HepG2 (cell line): ENCODE results near the gene MT1A. TPM values are rescaled to one million over a fixed set of nuclear protein-coding genes. Genes with fewer than 3 reads are reported as not detected.

ENCODE experiments used
- ARID5B ChIP-seq: IDR thresholded peaks from 2 replicates; pipeline ENCODE4 v1.4.0; 2020; ENCODE audit warnings: mild to moderate bottlenecking, missing genetic modification reagents
- CREB1 ChIP-seq, 2 experiments: fragments of 450-650 bp in 1 of 2; IDR thresholded peaks; 2 replicates each; pipeline ENCODE4 v1.6.1; 2016 to 2017; ENCODE audit warnings: control low read depth in 1 of 2, mild to moderate bottlenecking in 1 of 2, missing compliant biosample characterization in 1 of 2, missing genetic modification characterization in 1 of 2
- GFI1 ChIP-seq: sonication (generic); formaldehyde crosslinking; IDR thresholded peaks from 2 replicates; pipeline ENCODE4 v1.5.0; 2020; ENCODE audit warnings: missing genetic modification reagents, mild to moderate bottlenecking, borderline replicate concordance
- HMG20A ChIP-seq: IDR thresholded peaks from 2 replicates; pipeline ENCODE4 v1.6.1; 2016; ENCODE audit warnings: borderline replicate concordance
- HOXA3 ChIP-seq: sonication (generic); formaldehyde crosslinking; IDR thresholded peaks from 2 replicates; pipeline ENCODE4 v1.5.0; 2020; ENCODE audit warnings: missing genetic modification reagents
- KDM4B ChIP-seq: sonication (generic); formaldehyde crosslinking; IDR thresholded peaks from 2 replicates; pipeline ENCODE4 v1.4.0; 2020; ENCODE audit warnings: missing genetic modification reagents
- KLF13 ChIP-seq: sonication (generic); formaldehyde crosslinking; IDR thresholded peaks from 2 replicates; pipeline ENCODE4 v1.4.0; 2020; ENCODE audit warnings: mild to moderate bottlenecking, missing genetic modification reagents
- MAFF ChIP-seq: IDR thresholded peaks from 2 replicates; pipeline ENCODE4 v1.6.1; 2011; ENCODE audit warnings: low read depth, low read length, improper control_type of control experiment
- MED1 ChIP-seq: sonication (generic); formaldehyde crosslinking; IDR thresholded peaks from 2 replicates; pipeline ENCODE4 v1.4.0; 2020; ENCODE audit warnings: missing genetic modification reagents
- RARA ChIP-seq: IDR thresholded peaks from 2 replicates; pipeline ENCODE4 v1.6.1; 2016; ENCODE audit warnings: missing genetic modification reagents, missing compliant biosample characterization
- RCOR2 ChIP-seq: IDR thresholded peaks from 2 replicates; pipeline ENCODE4 v1.6.1; 2016; ENCODE audit warnings: missing biosample characterization, missing genetic modification reagents
- RFX5 ChIP-seq: IDR thresholded peaks from 2 replicates; pipeline ENCODE4 v1.6.1; 2011; ENCODE audit warnings: low read depth, low read length, improper control_type of control experiment
- RXRB ChIP-seq: IDR thresholded peaks from 2 replicates; pipeline ENCODE4 v1.6.1; 2016; ENCODE audit warnings: borderline replicate concordance, missing genetic modification reagents, missing compliant biosample characterization
- SOX5 ChIP-seq: IDR thresholded peaks from 2 replicates; pipeline ENCODE4 v1.6.1; 2016; ENCODE audit warnings: borderline replicate concordance
- SOX6 ChIP-seq, 2 experiments: fragments of 450-650 bp in 1 of 2; sonication (generic) in 1 of 2; formaldehyde crosslinking in 1 of 2; IDR thresholded peaks; 2 replicates each; pipeline versions ENCODE4 v1.4.0 to v1.6.1; 2017 to 2020; ENCODE audit warnings: antibody characterized with exemption in 1 of 2, mild to moderate bottlenecking in 1 of 2, missing genetic modification reagents in 1 of 2
- SPEN ChIP-seq: sonication (generic); formaldehyde crosslinking; IDR thresholded peaks from 2 replicates; pipeline ENCODE4 v1.5.1; 2020; ENCODE audit warnings: low read depth, mild to moderate bottlenecking, missing genetic modification reagents
- TGIF2 ChIP-seq: IDR thresholded peaks from 2 replicates; pipeline ENCODE4 v1.6.1; 2016; ENCODE audit warnings: control low read depth, missing compliant biosample characterization
- ZMYM3 ChIP-seq: sonication (generic); formaldehyde crosslinking; IDR thresholded peaks from 2 replicates; pipeline ENCODE4 v1.5.1; 2020; ENCODE audit warnings: mild to moderate bottlenecking, missing genetic modification reagents
- ZNF326 ChIP-seq: sonication (generic); formaldehyde crosslinking; IDR thresholded peaks from 2 replicates; pipeline ENCODE4 v1.4.0; 2020; ENCODE audit warnings: missing genetic modification reagents, borderline replicate concordance
- ZSCAN25 ChIP-seq: sonication (generic); formaldehyde crosslinking; IDR thresholded peaks from 2 replicates; pipeline ENCODE4 v1.8.0; 2022; ENCODE audit warnings: mild to moderate bottlenecking, missing genetic modification reagents
- polyA plus RNA-seq, 8 experiments: library from polyadenylated mRNA; depleted of rRNA in 3 of 8; stranded (reverse) in 7 of 8; unstranded in 1 of 8; fragments of >200 nt; fragmentation: Illumina TruSeq in 4 of 8; extraction: Trizol in 4 of 8; gene quantifications; 2 replicates each; pipeline versions ENCODE4 v1.2.1 to v1.2.3, GENCODE V29; 2011 to 2016; ENCODE audit warnings: low read depth in 4 of 8, missing spikeins in 1 of 8, mixed read lengths in 1 of 8; ENCODE audit not compliant: insufficient read depth in 1 of 8
- total RNA-seq, 5 experiments: library from RNA; depleted of rRNA; stranded (reverse); fragments of >200 nt; fragmentation: Illumina TruSeq; extraction: Trizol; gene quantifications; 2 replicates each; pipeline ENCODE4 v1.2.3, GENCODE V29; 2016; ENCODE audit warnings: low read depth in 1 of 5
- TF ChIP-seq, protein P1 (sequence below): sonication (generic); formaldehyde crosslinking; IDR thresholded peaks from 2 replicates; pipeline ENCODE4 v1.5.1; 2020; ENCODE audit warnings: mild to moderate bottlenecking, moderate library complexity, missing genetic modification reagents
- TF ChIP-seq, protein P2 (sequence below): sonication (generic); formaldehyde crosslinking; IDR thresholded peaks from 2 replicates; pipeline ENCODE4 v1.9.0; 2022; ENCODE audit warnings: low read depth, missing genetic modification reagents
- TF ChIP-seq, protein P3 (sequence below): sonication (generic); formaldehyde crosslinking; IDR thresholded peaks from 2 replicates; pipeline ENCODE4 v1.5.0; 2020; ENCODE audit warnings: missing genetic modification reagents

Gene MT1A
- total and polyA plus RNA-seq, 2 of the 13 experiments (the other 11 are each of a cell fraction or from before 2014, with no cell fraction given), result 8.3 to 10.4 TPM

- TF ChIP-seq TGIF2 (CRISPR knock-in tag) (0 out of 2 replicates have a peak, but pooled peaks have one; percentile 17), RXRB (peak; percentile 77; the same call in 1 of the 2 replicates), KLF13 (CRISPR knock-in tag) (no peak), MED1 (CRISPR knock-in tag) (peak; percentile 70), CREB1 (IDR thresholded peaks at IDR 0.05) (peak; percentile 50), CREB1 (CRISPR knock-in tag; IDR thresholded peaks at IDR 0.05) (no peak), HMG20A (CRISPR knock-in tag) (peak; percentile 60; the same call in 1 of the 2 replicates), RARA (CRISPR knock-in tag) (peak; percentile 98), SOX5 (peak; percentile 35; the same call in 1 of the 2 replicates), ZSCAN25 (CRISPR knock-in tag) (no peak), SOX6 (IDR thresholded peaks at IDR 0.05) (no peak), SOX6 (CRISPR knock-in tag; IDR thresholded peaks at IDR 0.05) (peak; percentile 28; the same call in 1 of the 2 replicates), HOXA3 (peak; percentile 25; the same call in 1 of the 2 replicates), MAFF (no peak), RFX5 (peak; percentile 47; the same call in 1 of the 2 replicates), KDM4B (CRISPR knock-in tag) (0 out of 2 replicates have a peak, but pooled peaks have one; percentile 37), ZNF326 (CRISPR knock-in tag) (no peak), SPEN (CRISPR knock-in tag) (peak; percentile 29; the same call in 1 of the 2 replicates), GFI1 (no peak), ZMYM3 (peak; percentile 91), ARID5B (peak; percentile 48), RCOR2 (CRISPR knock-in tag) (peak; percentile 54; the same call in 1 of the 2 replicates)
- TF ChIP-seq, protein P1, sequence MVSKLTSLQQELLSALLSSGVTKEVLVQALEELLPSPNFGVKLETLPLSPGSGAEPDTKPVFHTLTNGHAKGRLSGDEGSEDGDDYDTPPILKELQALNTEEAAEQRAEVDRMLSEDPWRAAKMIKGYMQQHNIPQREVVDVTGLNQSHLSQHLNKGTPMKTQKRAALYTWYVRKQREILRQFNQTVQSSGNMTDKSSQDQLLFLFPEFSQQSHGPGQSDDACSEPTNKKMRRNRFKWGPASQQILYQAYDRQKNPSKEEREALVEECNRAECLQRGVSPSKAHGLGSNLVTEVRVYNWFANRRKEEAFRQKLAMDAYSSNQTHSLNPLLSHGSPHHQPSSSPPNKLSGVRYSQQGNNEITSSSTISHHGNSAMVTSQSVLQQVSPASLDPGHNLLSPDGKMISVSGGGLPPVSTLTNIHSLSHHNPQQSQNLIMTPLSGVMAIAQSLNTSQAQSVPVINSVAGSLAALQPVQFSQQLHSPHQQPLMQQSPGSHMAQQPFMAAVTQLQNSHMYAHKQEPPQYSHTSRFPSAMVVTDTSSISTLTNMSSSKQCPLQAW (CRISPR knock-in tag), result peak; percentile 71; the same call in 1 of the 2 replicates
- TF ChIP-seq, protein P2, sequence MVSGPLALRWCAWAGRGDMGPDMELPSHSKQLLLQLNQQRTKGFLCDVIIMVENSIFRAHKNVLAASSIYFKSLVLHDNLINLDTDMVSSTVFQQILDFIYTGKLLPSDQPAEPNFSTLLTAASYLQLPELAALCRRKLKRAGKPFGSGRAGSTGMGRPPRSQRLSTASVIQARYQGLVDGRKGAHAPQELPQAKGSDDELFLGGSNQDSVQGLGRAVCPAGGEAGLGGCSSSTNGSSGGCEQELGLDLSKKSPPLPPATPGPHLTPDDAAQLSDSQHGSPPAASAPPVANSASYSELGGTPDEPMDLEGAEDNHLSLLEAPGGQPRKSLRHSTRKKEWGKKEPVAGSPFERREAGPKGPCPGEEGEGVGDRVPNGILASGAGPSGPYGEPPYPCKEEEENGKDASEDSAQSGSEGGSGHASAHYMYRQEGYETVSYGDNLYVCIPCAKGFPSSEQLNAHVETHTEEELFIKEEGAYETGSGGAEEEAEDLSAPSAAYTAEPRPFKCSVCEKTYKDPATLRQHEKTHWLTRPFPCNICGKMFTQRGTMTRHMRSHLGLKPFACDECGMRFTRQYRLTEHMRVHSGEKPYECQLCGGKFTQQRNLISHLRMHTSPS (CRISPR knock-in tag), result peak; percentile 28
- TF ChIP-seq, protein P3, sequence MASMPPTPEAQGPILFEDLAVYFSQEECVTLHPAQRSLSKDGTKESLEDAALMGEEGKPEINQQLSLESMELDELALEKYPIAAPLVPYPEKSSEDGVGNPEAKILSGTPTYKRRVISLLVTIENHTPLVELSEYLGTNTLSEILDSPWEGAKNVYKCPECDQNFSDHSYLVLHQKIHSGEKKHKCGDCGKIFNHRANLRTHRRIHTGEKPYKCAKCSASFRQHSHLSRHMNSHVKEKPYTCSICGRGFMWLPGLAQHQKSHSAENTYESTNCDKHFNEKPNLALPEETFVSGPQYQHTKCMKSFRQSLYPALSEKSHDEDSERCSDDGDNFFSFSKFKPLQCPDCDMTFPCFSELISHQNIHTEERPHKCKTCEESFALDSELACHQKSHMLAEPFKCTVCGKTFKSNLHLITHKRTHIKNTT (CRISPR knock-in tag), result no peak
These were observed 27.1 kb upstream of the MT1A start (continued) for GRCh38 chr16:56611281-56611833.
